ENCODE measurements around the gene DMTF1.

Gene DMTF1

GRCh38 chr7:87202208-87202607 is 50.0 kb downstream of the DMTF1 start:
- TF ChIP-seq, protein P1, sequence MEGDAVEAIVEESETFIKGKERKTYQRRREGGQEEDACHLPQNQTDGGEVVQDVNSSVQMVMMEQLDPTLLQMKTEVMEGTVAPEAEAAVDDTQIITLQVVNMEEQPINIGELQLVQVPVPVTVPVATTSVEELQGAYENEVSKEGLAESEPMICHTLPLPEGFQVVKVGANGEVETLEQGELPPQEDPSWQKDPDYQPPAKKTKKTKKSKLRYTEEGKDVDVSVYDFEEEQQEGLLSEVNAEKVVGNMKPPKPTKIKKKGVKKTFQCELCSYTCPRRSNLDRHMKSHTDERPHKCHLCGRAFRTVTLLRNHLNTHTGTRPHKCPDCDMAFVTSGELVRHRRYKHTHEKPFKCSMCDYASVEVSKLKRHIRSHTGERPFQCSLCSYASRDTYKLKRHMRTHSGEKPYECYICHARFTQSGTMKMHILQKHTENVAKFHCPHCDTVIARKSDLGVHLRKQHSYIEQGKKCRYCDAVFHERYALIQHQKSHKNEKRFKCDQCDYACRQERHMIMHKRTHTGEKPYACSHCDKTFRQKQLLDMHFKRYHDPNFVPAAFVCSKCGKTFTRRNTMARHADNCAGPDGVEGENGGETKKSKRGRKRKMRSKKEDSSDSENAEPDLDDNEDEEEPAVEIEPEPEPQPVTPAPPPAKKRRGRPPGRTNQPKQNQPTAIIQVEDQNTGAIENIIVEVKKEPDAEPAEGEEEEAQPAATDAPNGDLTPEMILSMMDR (IDR thresholded peaks at IDR 0.05): no peak

GRCh38 chr7:87202705-87203104 is 50.5 kb downstream of the DMTF1 start:
- TF ChIP-seq, protein P1 (IDR thresholded peaks at IDR 0.05): no peak

GRCh38 chr7:87204933-87205332 is 52.7 kb downstream of the DMTF1 start:
- TF ChIP-seq, protein P1 (IDR thresholded peaks at IDR 0.05): no peak

GRCh38 chr7:87206361-87206760 is 54.1 kb downstream of the DMTF1 start:
- TF ChIP-seq, protein P1 (IDR thresholded peaks at IDR 0.05): no peak

- TF ChIP-seq, protein P1 (IDR thresholded peaks at IDR 0.05): no peak
These were observed 57.2 kb downstream of the DMTF1 start for GRCh38 chr7:87209295-87209924.

DNA sequence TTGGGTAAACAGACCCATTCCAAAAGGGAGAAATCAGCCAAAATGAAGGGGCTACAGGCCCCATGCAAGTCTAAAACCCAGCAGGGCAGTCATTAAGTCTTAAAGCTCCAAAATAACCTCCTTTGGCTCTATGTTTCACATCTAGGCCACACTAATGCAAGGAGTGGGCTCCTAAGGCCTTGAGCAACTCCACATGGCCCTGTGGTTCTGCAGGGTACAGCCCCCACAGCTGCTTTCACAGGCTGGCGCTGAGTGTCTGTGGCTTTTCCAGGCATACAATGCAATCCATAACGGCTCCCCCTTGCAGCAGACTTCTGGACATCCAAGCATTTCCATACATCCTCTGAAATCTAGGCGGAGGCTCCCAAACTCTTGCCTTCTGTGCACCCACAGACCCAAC is 58.3 kb downstream of the DMTF1 start:
- TF ChIP-seq, protein P1 (IDR thresholded peaks at IDR 0.05): no peak

- TF ChIP-seq, protein P1 (IDR thresholded peaks at IDR 0.05): no peak
These were observed 60.2 kb downstream of the DMTF1 start for GRCh38 chr7:87212498-87212897.

- TF ChIP-seq, protein P1 (IDR thresholded peaks at IDR 0.05): no peak
These were observed 61.0 kb downstream of the DMTF1 start for GRCh38 chr7:87213252-87213651.
